Esophagus (tissue), 2 donors: ENCODE results near the gene CLPSL1. TPM values are rescaled to one million over a fixed set of nuclear protein-coding genes. Genes with fewer than 3 reads are reported as not detected.

Experiments used
- polyA plus RNA-seq, 2 donors: library from polyadenylated mRNA; stranded (reverse); fragments of 200-250 nt; gene quantifications; one replicate each; pipeline ENCODE4 v1.2.3, GENCODE V29; 2013
- donor health status: healthy with polysubstance abuse.
- donor health status: Bipolar disorder and iron deficiency.

Gene CLPSL1
- polyA plus RNA-seq, 2 donors: not detected

Other genes starting within 250 kb of the CLPSL1 start
- 10 to 100 TPM; 32.8 to 45.9 TPM for gene FKBP5, start 92.1 kb upstream of the CLPSL1 start, polyA plus RNA-seq
- gene ARMC12, start 44.0 kb upstream of the CLPSL1 start, polyA plus RNA-seq: under 1 TPM; 0.27 to 0.96 TPM
- gene CLPSL2, start 4.4 kb upstream of the CLPSL1 start, polyA plus RNA-seq: not detected
- gene CLPS, start 16.3 kb downstream of the CLPSL1 start, polyA plus RNA-seq: 1 to 10 TPM in 1 of 2 donors, under 1 TPM in 1; 0.28 to 1.1 TPM
- gene LHFPL5, start 24.3 kb downstream of the CLPSL1 start, polyA plus RNA-seq: not detected
- 10 to 100 TPM; 15.2 to 20.2 TPM for gene SRPK1, start 140.1 kb downstream of the CLPSL1 start, polyA plus RNA-seq
- under 1 TPM in 1 of 2 donors, not detected in 1; 0.04 TPM for gene SLC26A8, start 243.6 kb downstream of the CLPSL1 start, polyA plus RNA-seq
- 10 to 100 TPM; 11.3 to 19.1 TPM for gene MAPK14, start 246.8 kb downstream of the CLPSL1 start, polyA plus RNA-seq